Transverse colon (tissue), 4 donors: Measurements from ENCODE around the gene NOTCH1. TPM values are rescaled to one million over a fixed set of nuclear protein-coding genes. Genes with fewer than 3 reads are reported as not detected.
"Not testable (repeated sequence)": the region's sequence is repeated elsewhere in the genome, so short reads cannot be mapped to it uniquely, and the experiment has no call there.

Experiments used
- DNase-seq: peaks from one replicate; pipeline ENCODE4 v3.0.0-alpha.2; 2019
- H3K27ac ChIP-seq, 4 donors: fragments of 200-600 bp; sonication (generic); 2 replicates each; pipeline ENCODE4 v1.5.1; 2016 to 2018; ENCODE audit warnings: inconsistent platforms in 4 of 4
- H3K27me3 ChIP-seq: fragments of 200-600 bp; sonication (generic); 2 replicates; pipeline ENCODE4 v1.5.1; 2017; ENCODE audit warnings: inconsistent platforms
- H3K36me3 ChIP-seq, 4 donors: fragments of 200-600 bp; sonication (generic); 2 replicates each; pipeline ENCODE4 v1.5.1; 2017 to 2019; ENCODE audit warnings: inconsistent platforms in 4 of 4
- H3K4me1 ChIP-seq, 4 donors: fragments of 200-600 bp; sonication (generic); 2 replicates each; pipeline ENCODE4 v1.5.1; 2017 to 2020; ENCODE audit warnings: inconsistent platforms in 4 of 4
- H3K4me3 ChIP-seq, 4 donors: fragments of 200-600 bp; sonication (generic); 1 replicate in 1 of 4; 2 replicates in 3 of 4; pipeline versions ENCODE4 v1.5.1 to v1.6.1; 2017 to 2019; ENCODE audit warnings: inconsistent platforms in 4 of 4
- H3K9me3 ChIP-seq, 2 donors: fragments of 200-600 bp; sonication (generic); 2 replicates each; pipeline ENCODE4 v1.5.1; 2017 to 2019; ENCODE audit warnings: inconsistent platforms in 2 of 2
- EP300 ChIP-seq: sonication (generic); formaldehyde crosslinking; IDR thresholded peaks from one replicate; pipeline ENCODE4 v1.6.1; 2017; ENCODE audit warnings: antibody characterized with exemption, low read depth
- POLR2A ChIP-seq: fragments of 450-650 bp; IDR thresholded peaks from one replicate; pipeline ENCODE4 v1.6.1; 2016; ENCODE audit warnings: antibody characterized with exemption, mild to moderate bottlenecking, moderate library complexity
- POLR2AphosphoS5 ChIP-seq, 3 donors: sonication (generic); formaldehyde crosslinking; IDR thresholded peaks; one replicate each; pipeline ENCODE4 v1.6.1; 2016; ENCODE audit warnings: antibody characterized with exemption in 3 of 3
- WGBS, 2 donors: methylation state at CpG; one replicate each; pipeline ENCODE4 v1.1.5; 2018; ENCODE audit warnings: low coverage in 1 of 2; 5-methylcytosine and 5-hydroxymethylcytosine counted together
- in situ Hi-C, 4 donors: fragments of 200-750 bp; cut with MboI; loops; one replicate each; pipeline versions ENCODE4 v1.15.0 to v1.15.1; 2017; ENCODE audit warnings: low sequenced_read_pairs in 3 of 4, low pct_ligation_motif_present in 1 of 4, low pct_unique_long_range_greater_than_20kb in 1 of 4
- intact Hi-C: fragments of 100-400 bp; cut with DNase I; formaldehyde crosslinking; loops from one replicate; pipeline ENCODE4 v1.15.1; 2023; ENCODE audit warnings: low total_unique reads
- total RNA-seq, 4 donors: library from RNA; depleted of rRNA; stranded (reverse); fragments of >200 nt; gene quantifications; one replicate each; pipeline ENCODE4 v1.1.0, GENCODE V29; 2016
- TF ChIP-seq, protein P1 (sequence below), 5 experiments: fragments of 200-600 bp in 3 of 5; fragments of 450-650 bp in 2 of 5; sonication (generic) in 3 of 5; IDR thresholded peaks; 1 replicate in 2 of 5; 2 replicates in 3 of 5; pipeline ENCODE4 v1.5.1; 2016 to 2017; ENCODE audit warnings: antibody characterized with exemption in 5 of 5, inconsistent platforms in 3 of 5, mild to moderate bottlenecking in 2 of 5, moderate library complexity in 1 of 5

Gene NOTCH1
- total RNA-seq, 4 donors from 2014 or later, result 48.2 to 154 (median 98.2) TPM

DNA sequence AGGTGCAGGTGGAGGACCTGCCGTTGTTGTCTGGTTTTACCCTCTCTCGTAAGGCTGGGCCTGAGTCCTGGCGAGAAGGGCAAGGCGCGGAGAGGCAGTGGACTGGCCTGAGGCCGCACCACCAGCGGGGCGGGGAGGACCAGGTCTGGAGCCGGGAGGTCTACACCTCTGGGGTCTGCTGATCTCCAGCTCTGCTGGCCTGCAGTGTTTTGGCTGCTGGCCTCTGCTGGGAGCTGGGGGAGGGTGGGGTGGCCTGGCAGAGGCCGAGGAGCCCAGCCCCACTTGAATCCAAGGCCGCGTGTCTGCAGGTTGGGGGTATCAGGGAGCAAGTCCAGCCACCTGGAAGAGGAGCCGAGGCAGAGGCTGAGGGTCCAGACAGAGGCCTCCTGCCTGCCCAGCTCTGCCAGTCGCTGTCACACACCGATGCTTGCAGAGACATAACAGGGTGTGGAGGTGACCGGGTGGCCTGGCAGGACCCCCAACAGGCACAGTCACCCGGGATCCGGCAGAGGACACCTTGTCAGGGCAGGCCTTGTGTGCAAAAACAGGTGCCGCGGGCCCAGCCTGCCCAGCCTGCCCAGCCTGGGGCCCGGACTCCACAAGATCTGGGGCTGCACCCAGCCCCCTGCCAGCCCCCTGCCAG, 29.9 kb upstream of the NOTCH1 start:
- H3K4me3 ChIP-seq, result no peak overlapping the region
- WGBS, 2 donors, result 86% methylated on average over 21 of the region's 21 CpGs; no CpG with 5 or more reads in 1 of the 2 donors
- in situ Hi-C loops, result no loop called here

DNA sequence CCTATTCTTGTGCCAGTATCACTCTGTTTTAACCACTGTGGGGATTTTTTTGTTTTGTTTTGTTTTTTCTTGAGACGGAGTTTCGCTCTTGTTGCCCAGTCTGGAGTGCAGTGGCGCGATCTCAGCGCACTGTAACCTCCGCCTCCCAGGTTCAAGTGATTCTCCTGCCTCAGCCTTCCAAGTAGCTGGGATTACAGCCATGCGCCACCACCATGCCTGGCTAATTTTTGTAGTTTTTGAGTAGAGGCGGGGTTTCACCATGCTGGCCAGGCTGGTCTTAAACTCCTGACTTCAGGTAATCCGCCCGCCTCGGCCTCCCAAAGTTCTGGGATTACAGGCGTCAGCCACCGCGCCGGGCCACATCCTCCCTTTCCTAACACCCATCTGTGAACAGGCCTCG, 28.8 kb upstream of the NOTCH1 start:
- DNase-seq, H3K4me3 ChIP-seq, in situ Hi-C loops, H3K27me3 ChIP-seq, H3K9me3 ChIP-seq, H3K4me1 ChIP-seq, intact Hi-C loops, H3K36me3 ChIP-seq, H3K27ac ChIP-seq: not testable (repeated sequence)
- 90% methylated on average over 9 to 16 of the region's 16 CpGs for WGBS, 2 donors

More for the DNA sequence above, 29.9 kb upstream of the NOTCH1 start:
- intact Hi-C loops, result no loop called here
- TF ChIP-seq, protein P1, sequence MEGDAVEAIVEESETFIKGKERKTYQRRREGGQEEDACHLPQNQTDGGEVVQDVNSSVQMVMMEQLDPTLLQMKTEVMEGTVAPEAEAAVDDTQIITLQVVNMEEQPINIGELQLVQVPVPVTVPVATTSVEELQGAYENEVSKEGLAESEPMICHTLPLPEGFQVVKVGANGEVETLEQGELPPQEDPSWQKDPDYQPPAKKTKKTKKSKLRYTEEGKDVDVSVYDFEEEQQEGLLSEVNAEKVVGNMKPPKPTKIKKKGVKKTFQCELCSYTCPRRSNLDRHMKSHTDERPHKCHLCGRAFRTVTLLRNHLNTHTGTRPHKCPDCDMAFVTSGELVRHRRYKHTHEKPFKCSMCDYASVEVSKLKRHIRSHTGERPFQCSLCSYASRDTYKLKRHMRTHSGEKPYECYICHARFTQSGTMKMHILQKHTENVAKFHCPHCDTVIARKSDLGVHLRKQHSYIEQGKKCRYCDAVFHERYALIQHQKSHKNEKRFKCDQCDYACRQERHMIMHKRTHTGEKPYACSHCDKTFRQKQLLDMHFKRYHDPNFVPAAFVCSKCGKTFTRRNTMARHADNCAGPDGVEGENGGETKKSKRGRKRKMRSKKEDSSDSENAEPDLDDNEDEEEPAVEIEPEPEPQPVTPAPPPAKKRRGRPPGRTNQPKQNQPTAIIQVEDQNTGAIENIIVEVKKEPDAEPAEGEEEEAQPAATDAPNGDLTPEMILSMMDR (IDR thresholded peaks at IDR 0.05), result no peak
- TF ChIP-seq POLR2A (no peak), EP300 (no peak), POLR2AphosphoS5 (IDR thresholded peaks at IDR 0.05) (no peak)
- DNase-seq, result no peak
- Histone ChIP-seq H3K4me1 (peaks cover 0 to 4% (median 2%) of the 10 kb centered on the region in 4 donors), H3K27me3 (no peaks in the 10 kb centered on the region), H3K36me3 (no peaks in the 10 kb centered on the region), H3K9me3 (no peaks in the 10 kb centered on the region), H3K27ac (no peak overlapping the region)

DNA sequence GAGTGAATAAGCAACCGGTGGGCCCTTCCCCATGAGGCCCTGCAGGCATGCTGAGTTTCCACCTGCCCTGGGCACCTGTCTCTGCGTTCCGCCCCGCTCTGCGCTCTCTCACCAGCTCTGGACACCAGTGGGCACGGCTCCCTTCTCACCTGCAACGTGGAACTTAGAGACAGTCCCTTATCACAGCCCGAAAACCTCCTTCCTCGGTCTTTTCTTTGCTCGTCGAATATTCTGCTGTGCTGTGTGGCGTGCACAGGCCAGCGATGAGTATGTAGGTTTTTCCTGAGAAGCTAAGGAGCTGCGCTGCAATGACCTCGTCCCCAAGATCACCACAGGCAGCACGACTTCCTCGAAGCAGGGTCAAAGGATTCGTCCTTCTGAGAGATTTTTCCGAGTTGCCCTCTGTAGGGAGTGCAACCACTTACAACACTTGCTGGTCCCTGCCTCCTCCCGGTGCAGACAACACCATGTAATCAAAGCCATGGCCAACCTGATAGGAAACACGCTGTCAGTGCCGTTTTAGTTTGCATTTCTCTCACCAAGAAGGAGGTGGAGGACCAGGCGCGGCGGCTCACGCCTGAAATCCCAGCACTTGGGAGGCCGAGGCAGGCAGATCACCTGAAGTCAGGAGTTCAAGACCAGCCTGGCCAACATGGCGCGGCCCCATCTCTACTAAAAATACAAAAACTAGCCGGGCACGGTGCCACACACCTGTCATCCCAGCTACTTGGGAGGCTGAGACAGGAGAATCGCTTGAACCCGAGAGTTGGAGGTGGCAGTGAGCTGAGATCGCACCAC, 27.2 kb upstream of the NOTCH1 start:
- DNase-seq, result no peak
- intact Hi-C loops, result no loop called here
- Histone ChIP-seq H3K36me3 (no peaks in the 10 kb centered on the region), H3K27ac (no peak overlapping the region), H3K9me3 (no peaks in the 10 kb centered on the region), H3K4me1 (peaks cover 6 to 15% (median 10%) of the 10 kb centered on the region in 4 donors), H3K4me3 (no peak overlapping the region), H3K27me3 (no peaks in the 10 kb centered on the region)
- in situ Hi-C loops, result no loop called here
- WGBS, 2 donors, result 82 to 89% methylated on average over 22 to 34 of the region's 34 CpGs
- TF ChIP-seq POLR2A, result no peak
- no peak for TF ChIP-seq EP300
- TF ChIP-seq, protein P1 (IDR thresholded peaks at IDR 0.05), result no peak
- no peak for TF ChIP-seq POLR2AphosphoS5 (IDR thresholded peaks at IDR 0.05)

DNA sequence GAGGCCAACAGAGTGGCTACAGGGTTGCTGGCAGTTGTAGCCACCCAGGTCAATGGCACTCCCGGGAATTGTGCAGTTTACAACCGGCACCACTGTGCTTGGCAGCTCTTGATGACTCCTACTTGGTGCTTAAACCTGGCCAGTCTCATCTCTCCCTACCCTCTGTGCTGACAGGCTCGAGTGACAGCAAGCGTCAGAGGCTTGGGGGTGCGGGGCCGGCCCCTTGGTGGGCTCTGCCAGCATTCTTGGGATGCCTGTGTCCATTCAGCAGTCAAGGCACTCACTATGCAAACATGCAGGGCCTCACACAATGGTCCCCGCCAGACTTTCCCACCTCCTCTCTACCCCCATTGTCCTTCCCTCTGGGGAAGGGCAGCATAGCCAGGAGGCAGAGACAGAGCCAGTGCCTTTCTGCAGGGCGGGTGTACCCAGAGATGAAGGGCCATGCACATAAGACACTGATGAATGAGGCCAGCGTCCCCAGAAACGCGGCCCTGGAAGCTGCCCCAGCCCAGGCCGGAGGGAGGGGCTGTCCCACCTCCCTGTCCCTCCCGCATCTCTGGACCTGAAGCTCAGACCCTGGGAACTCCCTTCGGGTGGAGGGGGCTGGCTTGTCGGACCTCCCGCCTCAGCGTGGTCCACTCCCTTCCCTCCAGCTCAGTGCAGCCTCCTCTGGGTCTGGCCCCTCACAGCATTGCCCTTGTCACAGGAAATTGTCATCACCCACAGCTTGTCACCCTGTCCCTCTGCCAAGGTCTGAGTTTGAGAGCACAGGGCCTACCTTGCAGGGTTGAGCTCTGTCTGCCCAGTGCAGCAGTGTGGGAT, 26.4 kb upstream of the NOTCH1 start:
- Histone ChIP-seq H3K27ac (no peak overlapping the region), H3K36me3 (no peaks in the 10 kb centered on the region), H3K4me3 (no peak overlapping the region), H3K9me3 (no peaks in the 10 kb centered on the region), H3K4me1 (peaks cover 14 to 21% (median 18%) of the 10 kb centered on the region in 4 donors), H3K27me3 (no peaks in the 10 kb centered on the region)
- intact Hi-C loops (no loop called here), in situ Hi-C loops (no loop called here)
- 74% methylated on average over 13 of the region's 17 CpGs; no CpG with 5 or more reads in 1 of the 2 donors for WGBS, 2 donors
- no peak for TF ChIP-seq POLR2A
- peak in 1 of 3 donors; percentile 14 for TF ChIP-seq POLR2AphosphoS5 (IDR thresholded peaks at IDR 0.05)
- DNase-seq, result no peak

DNA sequence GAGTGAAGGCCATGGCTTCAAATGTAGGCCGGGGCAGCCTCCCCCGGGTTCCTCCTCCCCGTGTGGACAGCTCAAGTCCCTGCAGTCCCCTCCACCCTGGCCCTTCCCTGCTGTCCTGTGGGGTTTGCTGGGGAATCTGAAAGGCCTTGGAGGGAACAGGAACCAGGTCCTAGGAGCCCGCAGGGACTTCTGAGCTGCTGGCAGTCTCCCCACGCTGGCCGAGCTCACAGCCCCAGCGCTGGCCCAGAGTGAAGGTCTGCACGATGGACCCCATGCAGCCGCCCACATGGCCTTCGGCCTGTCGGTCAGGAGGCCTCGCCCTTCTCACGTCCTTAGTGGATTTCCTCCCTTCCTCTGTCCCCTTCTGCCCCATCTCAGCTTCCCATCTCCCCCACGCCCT, 25.7 kb upstream of the NOTCH1 start:
- in situ Hi-C loops, result no loop called here
- no peaks in the 10 kb centered on the region for H3K36me3 ChIP-seq
- no peaks in the 10 kb centered on the region for H3K27me3 ChIP-seq
- H3K4me3 ChIP-seq, result no peak overlapping the region
- peaks cover 15 to 27% (median 18%) of the 10 kb centered on the region in 4 donors for H3K4me1 ChIP-seq
- no peak for DNase-seq
- TF ChIP-seq POLR2AphosphoS5 (IDR thresholded peaks at IDR 0.05) (no peak), POLR2A (no peak), EP300 (no peak)
- TF ChIP-seq, protein P1 (IDR thresholded peaks at IDR 0.05), result no peak
- intact Hi-C loops, result no loop called here
- H3K9me3 ChIP-seq, result no peaks in the 10 kb centered on the region
- no peak overlapping the region for H3K27ac ChIP-seq
- 94% methylated on average over 11 of the region's 14 CpGs; no CpG with 5 or more reads in 1 of the 2 donors for whole genome bisulfite sequencing, 2 donors
